ENCODE data around the gene VPS13A. TPM values are rescaled to one million over a fixed set of nuclear protein-coding genes. Genes with fewer than 3 reads are reported as not detected.

Gene VPS13A
- polyA plus RNA-seq, 1 experiment: 41.8 TPM

DNA sequence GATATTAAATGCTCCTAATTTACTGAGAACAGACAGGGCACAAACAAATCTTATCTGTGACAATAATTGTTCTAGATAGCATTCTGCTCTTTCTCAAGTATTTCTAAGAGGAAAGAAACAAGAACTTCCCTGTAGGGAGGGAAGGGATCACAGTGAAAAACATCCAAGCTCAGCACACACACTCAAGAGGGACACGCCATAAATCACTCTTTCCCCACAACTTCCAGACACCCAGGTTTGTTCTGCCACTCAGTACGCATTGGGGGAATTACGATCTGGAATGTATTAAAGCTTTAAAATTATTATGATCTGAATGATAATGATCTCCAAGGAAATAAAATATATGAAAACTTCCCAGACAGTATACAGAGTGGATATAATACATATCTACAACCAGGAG lies 249.4 kb downstream of the VPS13A start:
- no peak for DNase-seq (ENCODE audit: low read depth, low spot score)
- H3K27ac ChIP-seq (ENCODE audit: low read depth, low read length): no peak overlapping the region
- no peaks in the 10 kb centered on the region for H3K27me3 ChIP-seq (ENCODE audit: control insufficient read depth, insufficient read depth, low read length)
- ChIA-PET POLR2A (no interaction called here), CTCF (interaction anchor here (0.7 kb wide), 1 partner anchor 31 kb away, joined by 3 read pairs; no protein-coding TSS in a partner anchor)
- TF ChIP-seq, protein P1, sequence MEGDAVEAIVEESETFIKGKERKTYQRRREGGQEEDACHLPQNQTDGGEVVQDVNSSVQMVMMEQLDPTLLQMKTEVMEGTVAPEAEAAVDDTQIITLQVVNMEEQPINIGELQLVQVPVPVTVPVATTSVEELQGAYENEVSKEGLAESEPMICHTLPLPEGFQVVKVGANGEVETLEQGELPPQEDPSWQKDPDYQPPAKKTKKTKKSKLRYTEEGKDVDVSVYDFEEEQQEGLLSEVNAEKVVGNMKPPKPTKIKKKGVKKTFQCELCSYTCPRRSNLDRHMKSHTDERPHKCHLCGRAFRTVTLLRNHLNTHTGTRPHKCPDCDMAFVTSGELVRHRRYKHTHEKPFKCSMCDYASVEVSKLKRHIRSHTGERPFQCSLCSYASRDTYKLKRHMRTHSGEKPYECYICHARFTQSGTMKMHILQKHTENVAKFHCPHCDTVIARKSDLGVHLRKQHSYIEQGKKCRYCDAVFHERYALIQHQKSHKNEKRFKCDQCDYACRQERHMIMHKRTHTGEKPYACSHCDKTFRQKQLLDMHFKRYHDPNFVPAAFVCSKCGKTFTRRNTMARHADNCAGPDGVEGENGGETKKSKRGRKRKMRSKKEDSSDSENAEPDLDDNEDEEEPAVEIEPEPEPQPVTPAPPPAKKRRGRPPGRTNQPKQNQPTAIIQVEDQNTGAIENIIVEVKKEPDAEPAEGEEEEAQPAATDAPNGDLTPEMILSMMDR (IDR thresholded peaks at IDR 0.05; ENCODE audit: low read depth, low read length): no peak
- no peaks in the 10 kb centered on the region for H3K9me3 ChIP-seq (ENCODE audit: control insufficient read depth, insufficient read depth, low read length)
- no peak overlapping the region for H3K4me3 ChIP-seq (ENCODE audit: low read depth, low read length)

DNA sequence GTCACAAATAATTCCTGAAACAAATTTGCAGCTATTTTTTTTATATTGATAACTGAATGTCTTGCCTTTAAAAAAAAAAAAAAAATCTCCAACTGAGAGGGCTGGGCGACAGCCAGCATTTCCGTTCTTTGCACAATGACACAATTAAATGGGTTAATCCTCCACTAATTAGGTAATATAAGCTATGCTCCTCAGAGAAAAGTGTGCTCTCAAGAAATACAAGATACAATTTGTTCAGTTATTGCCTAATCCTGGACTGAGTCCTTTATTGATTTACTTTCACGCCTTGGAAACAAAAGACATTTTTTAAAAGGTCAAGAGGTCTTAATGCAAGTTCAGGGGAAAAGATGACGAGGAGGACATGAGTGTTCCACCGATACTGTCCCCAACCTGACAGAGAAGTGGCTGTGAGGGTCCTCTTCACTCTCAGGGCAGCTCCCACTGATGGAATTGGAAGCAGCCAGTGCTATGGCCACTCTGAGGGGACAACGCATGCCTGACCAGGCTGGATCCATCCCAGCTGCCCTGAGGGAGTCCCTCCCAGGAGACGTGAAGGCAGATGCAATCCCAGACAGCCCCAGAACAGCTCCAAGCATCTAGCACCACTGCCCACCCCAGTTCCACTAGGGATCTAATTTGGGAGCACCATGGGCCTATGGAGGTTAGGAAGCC lies 250.1 kb downstream of the VPS13A start:
- Histone ChIP-seq H3K27ac (ENCODE audit: low read depth, low read length) (no peak overlapping the region), H3K27me3 (ENCODE audit: control insufficient read depth, insufficient read depth, low read length) (no peaks in the 10 kb centered on the region), H3K9me3 (ENCODE audit: control insufficient read depth, insufficient read depth, low read length) (no peaks in the 10 kb centered on the region), H3K4me3 (ENCODE audit: low read depth, low read length) (no peak overlapping the region)
- ChIA-PET CTCF (no interaction called here), POLR2A (no interaction called here)
- TF ChIP-seq, protein P1 (IDR thresholded peaks at IDR 0.05; ENCODE audit: low read depth, low read length): no peak
- DNase-seq (ENCODE audit: low read depth, low spot score): no peak

DNA sequence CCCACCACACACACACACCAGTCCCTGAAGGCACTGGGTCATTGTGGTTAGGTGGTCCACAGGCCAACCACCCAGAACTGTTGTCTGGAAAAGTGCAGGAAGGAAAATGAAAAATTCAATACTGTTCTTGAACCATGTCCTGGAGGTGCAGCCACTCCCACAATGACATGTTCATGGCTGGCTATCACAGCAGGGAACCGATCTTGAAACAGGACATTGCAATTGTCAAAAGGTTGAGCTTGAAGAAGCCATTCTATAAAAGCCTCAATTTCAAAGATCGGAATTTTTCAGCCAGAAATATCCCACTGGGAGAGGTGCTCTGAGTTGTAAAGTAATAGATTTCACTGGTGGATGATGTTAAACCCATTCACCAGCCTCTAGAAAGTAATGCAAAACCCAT lies 252.6 kb downstream of the VPS13A start:
- H3K4me3 ChIP-seq (ENCODE audit: low read depth, low read length): no peak overlapping the region
- DNase-seq (ENCODE audit: low read depth, low spot score): no peak
- H3K27ac ChIP-seq (ENCODE audit: low read depth, low read length): no peak overlapping the region
- ChIA-PET POLR2A (no interaction called here), CTCF (interaction anchor here (0.8 to 1.3 kb wide), 6 partner anchors 13 to 692 kb away, joined by 3 to 4 read pairs (median 3); no protein-coding TSS in a partner anchor)
- TF ChIP-seq, protein P1 (IDR thresholded peaks at IDR 0.05; ENCODE audit: low read depth, low read length): no peak
- H3K9me3 ChIP-seq (ENCODE audit: control insufficient read depth, insufficient read depth, low read length): no peaks in the 10 kb centered on the region
- H3K27me3 ChIP-seq (ENCODE audit: control insufficient read depth, insufficient read depth, low read length): no peaks in the 10 kb centered on the region

DNA sequence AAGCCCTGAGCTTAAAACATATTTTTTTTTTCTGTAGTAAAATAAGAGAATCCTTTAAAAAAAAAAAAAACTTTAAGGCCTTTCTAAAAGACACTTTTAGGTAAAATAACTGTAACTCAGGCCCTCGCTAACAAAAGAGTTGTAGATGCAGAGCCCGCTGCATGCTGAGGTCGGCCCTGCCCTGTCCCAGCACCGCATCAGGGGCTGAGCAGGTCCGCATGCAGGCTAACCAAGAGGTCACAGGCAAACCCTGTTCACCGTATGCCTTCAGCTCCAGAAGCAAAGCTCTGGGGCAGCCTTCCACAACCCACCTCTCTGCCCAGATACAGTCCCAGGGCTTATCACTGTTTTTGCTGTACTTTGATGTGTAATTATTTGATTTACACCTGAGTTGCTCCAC lies 254.7 kb downstream of the VPS13A start:
- no peak for DNase-seq (ENCODE audit: low read depth, low spot score)
- CTCF ChIA-PET: interaction anchor here (0.6 to 4.5 kb wide), 10 partner anchors 11 to 690 kb away, joined by 3 to 75 read pairs (median 4); no protein-coding TSS in a partner anchor
- Histone ChIP-seq H3K4me3 (ENCODE audit: low read depth, low read length) (no peak overlapping the region), H3K9me3 (ENCODE audit: control insufficient read depth, insufficient read depth, low read length) (no peaks in the 10 kb centered on the region), H3K27ac (ENCODE audit: low read depth, low read length) (no peak overlapping the region), H3K27me3 (ENCODE audit: control insufficient read depth, insufficient read depth, low read length) (no peaks in the 10 kb centered on the region)
- TF ChIP-seq, protein P1 (IDR thresholded peaks at IDR 0.05; ENCODE audit: low read depth, low read length): no peak
- POLR2A ChIA-PET: no interaction called here

DNA sequence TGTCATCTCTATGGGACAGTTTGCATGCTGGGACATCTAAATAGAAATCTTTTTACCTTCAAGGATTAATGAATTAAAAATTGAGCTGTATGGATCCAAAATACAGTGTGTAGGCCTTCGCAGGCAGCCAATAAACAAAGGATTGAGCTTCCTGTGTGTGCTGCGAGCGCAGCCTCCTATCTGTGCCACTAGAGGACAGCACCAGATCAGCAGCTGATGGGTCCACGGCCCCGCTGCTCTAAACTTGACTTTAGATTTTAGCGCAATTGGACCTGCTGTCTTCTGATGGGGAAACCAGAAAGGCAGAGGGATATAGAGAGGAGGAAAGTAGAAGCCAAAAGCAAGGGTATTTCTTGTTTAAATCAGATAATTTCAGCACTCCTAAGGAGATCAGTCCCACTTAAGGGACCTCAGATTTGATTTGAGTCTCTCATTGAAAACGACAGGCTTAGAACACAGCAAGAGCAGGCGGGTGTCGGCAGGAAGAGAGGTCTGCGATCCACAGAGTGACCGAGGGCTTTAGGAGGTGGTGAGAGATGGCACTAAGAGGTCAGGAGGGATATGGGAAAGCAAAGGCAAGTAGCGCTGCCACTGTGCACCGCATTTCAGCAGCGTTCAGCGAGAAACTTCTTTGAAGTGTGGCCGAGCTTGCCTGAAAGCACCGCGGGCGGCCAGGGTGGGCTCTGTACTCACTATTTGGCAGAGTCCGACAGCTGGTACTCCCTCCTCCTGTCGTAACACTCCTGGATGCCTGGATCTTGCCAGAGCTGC lies 256.5 kb downstream of the VPS13A start:
- H3K27ac ChIP-seq (ENCODE audit: low read depth, low read length): no peak overlapping the region
- H3K9me3 ChIP-seq (ENCODE audit: control insufficient read depth, insufficient read depth, low read length): no peaks in the 10 kb centered on the region
- no peaks in the 10 kb centered on the region for H3K27me3 ChIP-seq (ENCODE audit: control insufficient read depth, insufficient read depth, low read length)
- TF ChIP-seq, protein P1 (IDR thresholded peaks at IDR 0.05; ENCODE audit: low read depth, low read length): peak; percentile 100
- H3K4me3 ChIP-seq (ENCODE audit: low read depth, low read length): no peak overlapping the region
- CTCF ChIA-PET: interaction anchor here (0.5 to 4.5 kb wide), 57 partner anchors 9 to 688 kb away, joined by 3 to 75 read pairs (median 4); no protein-coding TSS in a partner anchor
- no peak for DNase-seq (ENCODE audit: low read depth, low spot score)
- POLR2A ChIA-PET: interaction anchor here (1.9 kb wide), 1 partner anchor 318 kb away, joined by 7 read pairs; no protein-coding TSS in a partner anchor
